ENCODE results near the gene PRIMA1. TPM values are rescaled to one million over a fixed set of nuclear protein-coding genes. Genes with fewer than 3 reads are reported as not detected.

Gene PRIMA1
- total and polyA plus RNA-seq, 9 of the 15 experiments (the other 6 are each of a cell fraction or from before 2014, with no cell fraction given) = not detected

DNA sequence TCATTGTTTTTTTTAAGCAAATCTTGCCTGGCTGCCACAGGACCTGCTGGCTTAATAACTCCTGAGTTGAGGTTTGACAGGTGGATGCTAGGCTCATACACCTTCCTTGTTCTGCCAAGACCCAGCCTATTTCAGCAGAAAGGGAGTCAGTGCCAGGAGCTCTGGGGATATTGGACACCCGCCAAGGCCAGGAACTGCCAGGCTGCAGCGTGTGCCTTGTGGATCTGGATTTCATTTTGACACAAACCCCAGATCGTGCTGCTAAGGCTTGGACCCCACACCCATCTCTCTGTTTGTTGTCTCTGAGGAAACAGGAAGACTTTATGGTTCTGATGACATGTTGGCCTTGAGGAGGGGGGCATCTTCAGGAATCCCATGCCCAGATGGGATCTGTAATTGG is 44.4 kb upstream of the PRIMA1 start:
- Histone ChIP-seq H3K4me1 (replicated peaks in 1 of 2; ENCODE audit: control insufficient read depth in 2 of 2, insufficient read depth in 2 of 2, low read length in 2 of 2) (no peaks in the 10 kb centered on the region), H3K79me2 (ENCODE audit: control insufficient read depth, insufficient read depth, low read length) (no peaks in the 10 kb centered on the region), H3K4me3 (no peak overlapping the region), H3K9ac (ENCODE audit: insufficient read depth in 1 of 2, low read depth in 2 of 2, low read length in 2 of 2) (no peak overlapping the region), H3K36me3 (ENCODE audit: control insufficient read depth, insufficient read depth, low read length) (no peaks in the 10 kb centered on the region), H3K27me3 (ENCODE audit: control insufficient read depth in 2 of 2, insufficient read depth in 2 of 2, low read length in 2 of 2) (no peaks in the 10 kb centered on the region), H3K4me2 (ENCODE audit: insufficient read depth, low read length) (no peak overlapping the region), H2AFZ (ENCODE audit: low read depth, low read length) (no peak overlapping the region), H3K27ac (ENCODE audit: extremely low read depth, low read depth, low read length) (no peak overlapping the region), H3K9me1 (ENCODE audit: control insufficient read depth, insufficient read depth, low read length) (no peaks in the 10 kb centered on the region), H4K20me1 (replicated peaks; ENCODE audit: control insufficient read depth, insufficient read depth, low read length) (no peaks in the 10 kb centered on the region), H3K9me3 (replicated peaks; ENCODE audit: control insufficient read depth, insufficient read depth, low read depth, low read length) (no peaks in the 10 kb centered on the region)
- intact Hi-C loops (cut with micrococcal nuclease) (no loop called here), in situ Hi-C loops (cut with MboI) (no loop called here)
- WGBS (ENCODE audit: insufficient coverage, low coverage, missing lambda C conversion rate) = 3% methylated on average over 3 of the region's 3 CpGs
- ATAC-seq (no peak), DNase-seq (ENCODE audit: extremely low read depth in 1 of 4, low spot score in 3 of 4) (no peak), FAIRE-seq (no peak)
- TF ChIP-seq HDAC8 (tag; IDR thresholded peaks at IDR 0.05) (no peak), ELF4 (CRISPR knock-in tag; IDR thresholded peaks at IDR 0.05) (no peak)
- BruUV-seq (replicated peaks) = no TSS peak
- ChIA-PET CTCF (ENCODE audit: low intra/inter-chr PET ratio) (no interaction called here), POLR2A (interaction anchor here (0.6 kb wide), 1 partner anchor 36 kb away, joined by 4 read pairs; no protein-coding TSS in a partner anchor)

DNA sequence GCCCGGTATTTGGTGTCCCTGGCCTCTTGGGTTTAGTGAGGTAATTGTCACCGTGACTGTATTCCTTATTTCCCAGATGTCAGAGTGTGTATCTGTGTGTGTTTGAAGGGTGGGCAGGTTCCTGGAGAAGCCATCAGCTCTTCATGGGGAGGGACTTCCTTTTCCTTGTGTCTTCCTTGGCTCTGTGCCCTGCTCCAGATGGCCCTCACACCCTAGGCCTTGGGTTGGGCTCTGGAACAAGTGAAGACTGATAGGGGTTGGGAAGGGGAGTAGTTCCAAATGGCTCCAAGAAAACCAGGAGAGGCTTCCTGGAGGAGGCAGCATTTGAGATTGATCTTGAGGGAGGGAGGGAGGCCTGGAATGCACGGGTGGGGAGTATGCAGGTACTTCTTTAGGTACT is 43.8 kb upstream of the PRIMA1 start:
- Histone ChIP-seq H3K9me1 (ENCODE audit: control insufficient read depth, insufficient read depth, low read length) (no peaks in the 10 kb centered on the region), H3K4me2 (ENCODE audit: insufficient read depth, low read length) (no peak overlapping the region), H3K9ac (ENCODE audit: insufficient read depth in 1 of 2, low read depth in 2 of 2, low read length in 2 of 2) (no peak overlapping the region), H2AFZ (ENCODE audit: low read depth, low read length) (no peak overlapping the region), H3K27ac (ENCODE audit: extremely low read depth, low read depth, low read length) (no peak overlapping the region), H3K27me3 (ENCODE audit: control insufficient read depth in 2 of 2, insufficient read depth in 2 of 2, low read length in 2 of 2) (no peaks in the 10 kb centered on the region; a peak in 1 of 5 replicates), H4K20me1 (replicated peaks; ENCODE audit: control insufficient read depth, insufficient read depth, low read length) (no peaks in the 10 kb centered on the region), H3K9me3 (replicated peaks; ENCODE audit: control insufficient read depth, insufficient read depth, low read depth, low read length) (no peaks in the 10 kb centered on the region), H3K4me1 (replicated peaks in 1 of 2; ENCODE audit: control insufficient read depth in 2 of 2, insufficient read depth in 2 of 2, low read length in 2 of 2) (no peaks in the 10 kb centered on the region), H3K79me2 (ENCODE audit: control insufficient read depth, insufficient read depth, low read length) (no peaks in the 10 kb centered on the region), H3K4me3 (no peak overlapping the region), H3K36me3 (ENCODE audit: control insufficient read depth, insufficient read depth, low read length) (no peaks in the 10 kb centered on the region)
- BruUV-seq (replicated peaks) = no TSS peak
- no peak for TF ChIP-seq MTA2 (IDR thresholded peaks at IDR 0.05; ENCODE audit: low read depth)
- peak; percentile 35 for TF ChIP-seq ZFP36 (IDR thresholded peaks at IDR 0.05; ENCODE audit: low read depth, low read length, partially characterized antibody)
- no peak for TF ChIP-seq GABPB1 (CRISPR knock-in tag; IDR thresholded peaks at IDR 0.05)
- in situ Hi-C loops (cut with MboI) = no loop called here
- ChIA-PET POLR2A (interaction anchor here (0.6 kb wide), 1 partner anchor 35 kb away, joined by 4 read pairs; no protein-coding TSS in a partner anchor), CTCF (ENCODE audit: low intra/inter-chr PET ratio) (no interaction called here)
- ATAC-seq (no peak), DNase-seq (ENCODE audit: extremely low read depth in 1 of 4, low spot score in 3 of 4) (no peak), FAIRE-seq (no peak)
- WGBS (ENCODE audit: insufficient coverage, low coverage, missing lambda C conversion rate) = no CpG with 5 or more reads among the region's 3 CpGs
- intact Hi-C loops (cut with micrococcal nuclease) = no loop called here
